Ramos (cell line): ENCODE measurements around the gene DEFB112.

Experiments used
- in situ Hi-C: fragments of 300-500 bp; cut with MboI; formaldehyde crosslinking; loops from one replicate; pipeline ENCODE4 v1.14.3; 2022; ENCODE audit warnings: low sequenced_read_pairs; ENCODE audit not compliant: unreplicated experiment

Gene DEFB112

GRCh38 chr6:50007819-50008218 is 41.9 kb downstream of the DEFB112 start:
- in situ Hi-C loops = no loop called here

DNA sequence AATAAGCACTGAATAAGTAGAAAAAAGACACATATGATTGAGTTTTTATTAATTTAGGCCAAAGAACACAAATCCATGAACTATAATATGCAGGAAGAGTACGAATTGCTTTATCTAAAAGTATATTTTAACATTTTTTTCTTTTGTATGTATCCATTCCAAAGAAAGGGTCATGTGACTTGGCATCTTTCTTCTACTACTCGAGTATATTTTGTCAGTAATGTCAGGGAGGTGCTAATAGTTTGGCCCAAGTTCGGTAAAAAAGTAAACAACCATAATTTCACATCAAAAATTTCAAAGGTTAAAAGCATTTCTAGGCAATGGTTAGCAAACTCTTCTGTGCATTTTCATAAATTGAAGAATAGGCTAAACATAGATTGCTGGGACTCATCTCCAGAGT is 46.6 kb downstream of the DEFB112 start:
- in situ Hi-C loops = no loop called here

DNA sequence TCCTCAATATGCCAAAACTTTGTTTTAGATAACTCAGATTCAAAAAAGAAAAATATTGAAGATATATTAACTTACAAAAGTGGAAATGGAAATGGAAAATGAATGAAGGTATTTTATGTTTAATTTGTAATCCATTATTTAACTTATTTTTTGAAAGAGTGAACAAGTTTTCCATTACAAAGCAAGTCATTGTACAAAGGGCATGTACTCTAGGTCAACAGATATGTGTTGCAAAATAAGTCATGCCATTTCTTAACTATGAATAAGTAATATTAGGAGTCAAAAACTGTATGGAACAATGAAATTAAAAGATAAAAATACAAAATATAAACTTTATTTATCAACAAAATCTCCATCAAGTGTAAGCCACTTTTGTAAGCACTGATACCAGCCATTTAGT is 54.5 kb downstream of the DEFB112 start:
- in situ Hi-C loops = no loop called here
